Uterus (tissue), 2 donors: ENCODE results near the gene SNX5.

Experiments
- CTCF ChIP-seq, 4 experiments: fragments of 200-600 bp in 2 of 4; fragments of 450-650 bp in 2 of 4; sonication (generic) in 2 of 4; IDR thresholded peaks; one replicate each; pipeline ENCODE4 v1.5.1; 2016 to 2019; ENCODE audit warnings: antibody characterized with exemption in 4 of 4, mild to moderate bottlenecking in 2 of 4, moderate library complexity in 1 of 4
- POLR2A ChIP-seq, 2 donors: fragments of 450-650 bp; IDR thresholded peaks; one replicate each; pipeline ENCODE4 v1.6.1; 2016; ENCODE audit warnings: antibody characterized with exemption in 2 of 2, mild to moderate bottlenecking in 1 of 2, moderate library complexity in 1 of 2

GRCh38 chr20:18006684-18007083, 38.1 kb upstream of the SNX5 start:
- TF ChIP-seq CTCF (IDR thresholded peaks at IDR 0.05), result no peak
- TF ChIP-seq POLR2A (IDR thresholded peaks at IDR 0.05), result no peak
